GM19463 (cell line): ENCODE measurements around the gene TIMP3.

Experiments used
- ATAC-seq: cut with Tn5 transposase; IDR thresholded peaks from one replicate; pipeline ENCODE4 v1.9.1; 2021; ENCODE audit warnings: mild to moderate bottlenecking, moderate library complexity; ENCODE audit not compliant: unreplicated experiment

TIMP3 gene

DNA sequence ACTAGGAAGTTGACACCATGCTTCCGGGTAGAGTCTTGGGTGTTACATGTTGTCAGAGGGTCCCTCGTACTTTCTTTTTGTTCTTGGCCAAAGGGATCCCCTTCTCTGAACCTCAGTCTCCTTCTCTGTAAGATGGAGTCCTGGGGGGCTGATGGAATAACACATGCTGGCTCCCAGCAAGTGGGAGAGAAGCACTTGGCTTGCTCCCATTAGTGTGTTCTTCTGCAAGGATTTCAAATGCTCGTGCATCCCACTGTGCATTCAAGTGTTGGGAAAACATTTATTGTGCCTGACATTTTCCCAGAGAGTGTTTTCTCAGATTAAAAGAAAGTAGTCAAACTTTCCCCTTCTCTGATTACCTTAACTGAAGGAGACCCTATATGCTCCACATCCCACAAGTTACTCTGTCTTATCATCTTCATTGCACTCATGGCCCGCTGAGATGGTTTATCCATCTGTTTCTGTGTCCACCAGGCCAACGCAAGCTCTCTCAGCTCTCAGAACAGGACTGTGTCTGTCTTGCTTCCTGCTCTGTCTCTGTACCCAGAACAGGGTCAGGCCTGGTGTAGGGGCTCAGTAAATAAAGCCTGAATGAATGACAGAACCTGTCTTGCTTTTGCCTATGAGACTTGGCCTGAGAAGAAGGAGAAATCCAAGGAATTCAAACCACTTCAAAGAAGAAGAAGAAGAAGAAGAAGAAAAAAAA, 16.0 kb upstream of the TIMP3 start:
- ATAC-seq = no peak

DNA sequence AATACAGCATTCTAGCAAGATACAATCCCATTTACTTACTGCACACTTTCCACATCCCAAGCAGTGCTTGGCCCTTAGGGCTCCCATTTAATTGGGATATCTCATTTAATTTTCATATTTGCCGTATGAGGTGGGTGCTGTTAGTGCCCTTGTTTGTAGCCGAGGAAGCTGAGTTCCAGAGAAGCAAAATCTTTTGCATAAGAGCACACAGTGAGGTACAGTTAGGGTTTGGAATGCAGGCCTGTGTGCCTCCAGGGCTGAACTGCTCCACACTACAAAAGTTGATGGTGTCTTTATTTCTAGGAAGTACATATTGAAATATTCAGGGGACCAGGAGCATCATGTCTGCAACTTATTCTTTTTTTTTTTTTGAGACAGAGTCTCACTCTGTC, 15.5 kb upstream of the TIMP3 start:
- no peak for ATAC-seq

DNA sequence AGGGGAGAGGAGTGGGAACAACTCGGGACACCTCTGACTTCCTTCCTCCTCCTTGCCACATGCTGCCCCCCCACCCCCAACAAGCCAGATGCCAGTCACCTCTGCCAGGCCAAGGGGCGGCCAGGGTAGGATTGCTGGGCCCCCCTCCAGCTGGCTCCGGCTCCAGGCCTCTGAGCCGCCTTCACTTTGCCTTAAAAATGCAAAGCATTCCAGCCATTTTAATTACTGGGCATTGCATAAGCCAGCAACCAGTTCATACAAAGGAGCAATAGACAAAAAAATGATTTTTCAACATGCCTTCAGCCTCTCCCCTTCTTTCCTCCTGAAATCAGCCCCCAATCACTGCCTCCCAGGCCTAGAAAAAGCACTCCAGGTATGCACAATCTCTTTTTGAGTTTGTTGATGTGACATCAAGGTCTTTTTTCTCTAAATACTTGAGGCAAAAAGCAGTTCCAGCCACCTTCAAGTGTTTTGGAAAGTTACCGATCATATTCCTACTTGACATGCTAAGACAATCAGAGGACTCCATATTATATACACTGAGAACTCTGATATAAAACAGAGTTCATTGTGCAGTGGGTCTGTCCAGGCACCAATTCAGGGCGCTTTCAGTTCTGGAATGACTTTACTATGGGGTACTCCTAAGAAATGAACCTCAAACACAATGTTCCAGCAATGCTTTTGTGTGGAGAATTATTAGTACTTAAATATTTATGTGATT, 12.4 kb upstream of the TIMP3 start:
- ATAC-seq = no peak

DNA sequence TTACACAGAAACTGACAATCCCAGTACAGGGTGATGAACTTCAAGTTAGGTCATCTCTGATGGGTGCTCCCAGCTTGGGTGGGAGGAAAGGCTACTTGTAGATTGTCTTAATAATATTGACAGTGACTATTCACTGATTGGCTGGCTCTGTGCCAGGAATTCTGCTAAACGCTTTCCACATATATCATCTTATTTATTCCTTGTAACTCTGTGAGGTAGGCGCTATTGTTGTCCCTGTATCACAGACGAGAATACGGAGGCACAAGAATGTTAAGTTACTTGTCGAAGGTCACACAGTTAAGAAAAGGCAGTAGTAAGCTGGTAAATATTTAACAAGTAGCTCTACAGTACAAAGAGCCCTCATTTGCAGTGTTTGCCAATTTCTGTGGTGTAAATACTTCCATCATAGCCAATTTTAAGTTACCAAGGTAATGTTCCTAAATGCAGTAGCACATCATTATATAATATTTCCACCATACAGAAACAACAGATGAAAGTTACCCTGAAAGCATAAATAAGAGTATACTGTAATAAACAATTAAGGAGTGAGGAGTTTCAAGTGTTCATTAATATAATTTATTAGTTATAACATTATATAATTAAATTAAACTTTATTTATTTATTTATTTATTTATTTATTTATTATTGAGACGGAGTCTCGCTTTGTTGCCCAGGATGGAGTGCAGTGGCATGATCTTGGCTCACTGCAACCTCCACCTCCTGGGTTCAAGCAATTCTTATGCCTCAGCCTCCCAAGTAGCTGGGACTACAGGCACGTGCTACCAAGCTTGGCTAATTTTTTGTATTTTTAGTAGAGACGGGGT, 11.5 kb upstream of the TIMP3 start:
- ATAC-seq = no peak

DNA sequence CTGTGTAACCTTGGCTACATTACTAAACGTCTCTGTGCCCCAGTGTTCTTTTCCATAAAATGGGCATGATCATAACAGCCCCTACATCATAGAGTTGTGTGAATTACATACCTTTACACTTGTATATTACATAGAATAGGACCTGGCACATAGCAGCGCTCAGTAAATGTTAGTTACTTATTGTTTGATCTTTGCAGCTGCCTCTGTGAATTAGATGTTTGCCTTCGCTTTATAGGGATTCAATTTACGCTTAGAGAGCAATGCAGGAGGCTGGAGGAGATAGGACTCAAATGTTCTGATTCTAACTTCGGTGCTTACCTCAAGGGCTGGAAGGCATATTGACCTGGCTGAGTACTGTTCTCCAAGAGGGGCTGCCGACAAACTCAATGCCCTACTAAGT, 10.4 kb upstream of the TIMP3 start:
- ATAC-seq = no peak

DNA sequence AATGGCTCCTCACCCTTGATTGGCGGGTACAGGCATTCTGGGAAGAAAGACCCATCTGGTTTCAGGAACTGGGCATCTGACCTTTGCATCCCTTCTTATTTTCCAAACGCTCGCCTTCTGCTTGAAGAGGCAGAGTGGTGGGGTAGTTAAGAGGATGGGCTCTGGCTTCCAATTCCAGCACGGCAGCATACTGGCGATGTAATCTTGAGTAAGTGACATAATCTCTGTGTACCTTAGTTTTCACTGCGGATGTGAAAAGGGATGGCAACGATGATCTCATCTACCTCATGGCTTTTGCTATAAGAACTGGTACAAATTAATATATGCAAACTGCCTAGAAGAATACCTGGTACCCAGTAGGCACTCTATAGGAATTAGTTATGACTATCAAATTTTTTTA, 10.0 kb upstream of the TIMP3 start:
- no peak for ATAC-seq

DNA sequence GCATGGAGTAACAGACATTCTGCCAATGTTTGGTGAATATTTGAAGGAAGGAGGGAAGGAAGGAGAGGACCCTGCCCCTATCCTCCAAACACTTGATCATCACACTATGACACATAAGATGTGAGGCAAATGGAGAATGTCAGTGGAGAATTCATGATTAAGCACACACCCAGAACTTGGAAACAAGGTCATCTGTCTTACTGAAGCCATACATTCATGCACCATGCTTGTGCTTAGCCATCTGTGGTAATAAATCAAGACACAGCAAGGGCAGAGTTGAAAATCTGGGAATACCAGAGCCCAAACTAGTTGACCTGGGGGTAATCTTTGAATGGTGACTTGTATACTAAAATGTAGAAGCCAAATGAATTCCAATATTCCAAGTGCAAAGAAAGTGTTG, 7.9 kb upstream of the TIMP3 start:
- ATAC-seq = no peak

DNA sequence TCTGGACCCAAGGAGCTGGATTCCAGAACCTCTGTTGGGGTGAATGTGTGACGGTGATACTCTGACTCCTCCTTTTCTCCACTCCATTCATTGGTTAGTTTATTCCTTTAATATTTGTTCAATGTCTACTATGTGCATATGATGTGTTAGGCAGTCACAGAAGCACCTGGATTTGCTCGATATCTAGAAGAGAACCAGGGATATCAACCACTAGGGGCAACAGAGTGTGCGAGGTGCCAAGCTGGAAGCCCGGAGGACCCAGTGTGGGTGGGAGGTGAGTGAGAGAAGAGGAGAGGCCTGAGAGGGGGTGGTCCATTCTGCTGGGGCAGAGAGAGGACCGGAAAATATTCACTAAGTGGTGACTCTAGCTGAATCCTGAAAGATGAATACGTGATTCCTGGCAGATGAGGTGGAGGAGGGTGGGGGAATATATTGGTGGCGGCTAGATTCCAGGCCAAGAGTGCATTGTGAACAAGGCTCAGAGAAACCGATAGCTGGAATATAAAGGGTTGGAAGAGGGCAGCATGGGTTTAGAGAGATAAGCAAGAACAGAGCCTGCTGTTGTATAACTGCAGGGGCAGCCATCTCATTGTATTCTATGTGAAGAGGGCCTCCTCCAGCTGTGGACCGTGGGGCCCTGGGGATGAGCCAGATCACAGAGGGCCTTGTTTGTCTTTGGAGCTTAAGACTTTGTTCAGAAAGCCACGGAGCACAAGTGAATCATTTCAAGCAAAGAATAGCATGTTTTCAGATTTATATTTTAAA, 6.9 kb upstream of the TIMP3 start:
- no peak for ATAC-seq

DNA sequence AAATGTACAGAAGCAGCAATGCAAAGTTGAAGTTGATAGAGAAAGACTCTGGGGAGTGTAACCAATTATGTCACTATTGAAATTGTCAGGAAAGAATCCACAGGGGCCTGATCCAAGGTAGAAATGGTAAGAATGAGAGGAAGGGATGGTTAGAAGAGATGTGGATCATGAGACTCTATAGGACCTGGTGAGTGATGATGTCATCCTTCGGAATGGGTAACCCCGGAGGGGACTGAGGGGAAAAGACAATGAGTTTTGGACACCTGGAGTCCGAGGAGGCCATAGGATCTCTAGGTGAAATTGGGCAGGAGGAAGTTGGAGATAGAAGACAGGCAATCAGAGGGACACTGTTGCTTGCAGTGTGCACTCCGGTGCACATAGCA, 6.3 kb upstream of the TIMP3 start:
- no peak for ATAC-seq

DNA sequence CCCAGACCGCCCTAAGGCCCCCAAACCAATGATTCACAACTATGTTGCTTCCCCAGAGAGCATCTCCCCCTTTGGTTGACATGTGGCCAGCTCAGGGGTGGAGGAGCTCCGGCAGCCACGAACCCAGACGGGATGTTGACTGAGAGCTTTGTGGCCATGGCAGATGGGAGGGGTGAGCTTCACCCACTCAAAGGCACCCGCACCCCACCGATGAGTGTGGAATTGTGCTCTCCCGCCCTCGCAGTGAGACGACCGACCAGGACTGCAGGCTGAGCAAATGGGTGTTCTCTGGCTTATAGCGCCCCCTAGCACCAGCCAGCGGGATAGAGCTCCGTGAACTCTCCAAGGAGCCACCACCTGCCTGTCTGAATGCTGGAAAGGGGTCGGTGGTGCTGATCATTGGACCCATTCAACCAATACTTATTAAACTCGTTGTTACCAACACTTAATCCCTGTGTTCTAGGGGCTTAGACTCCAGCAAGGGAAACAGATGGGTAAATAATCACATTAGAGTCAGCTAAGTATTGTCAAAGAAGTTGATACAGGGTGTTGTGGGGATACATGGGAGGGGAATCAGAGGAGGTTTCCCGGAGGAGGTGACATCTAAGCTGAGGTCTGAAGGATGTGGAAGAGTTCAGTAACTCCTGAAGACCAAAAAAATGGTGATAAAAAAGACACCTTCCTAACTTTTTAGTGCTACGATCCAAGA, 4.5 kb upstream of the TIMP3 start:
- no peak for ATAC-seq

DNA sequence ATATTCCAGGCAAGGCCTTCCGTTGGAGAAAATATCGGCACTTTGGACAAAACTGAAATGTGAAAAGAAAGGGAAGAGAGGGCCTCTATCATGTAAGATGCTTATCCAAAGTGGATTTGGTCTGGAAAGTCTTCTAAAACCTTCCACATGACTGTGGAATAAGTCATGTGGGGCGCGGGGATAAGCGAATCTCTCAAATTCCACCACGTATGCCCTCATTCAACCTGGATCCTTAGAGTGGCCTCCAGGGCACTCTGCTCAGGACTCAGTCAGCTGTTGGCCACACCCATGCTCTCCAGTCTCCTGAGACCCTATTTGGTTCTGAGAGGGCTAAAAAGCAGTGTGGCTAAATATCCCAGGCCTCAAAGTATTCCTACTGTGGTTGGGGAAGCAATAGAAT, 2.0 kb upstream of the TIMP3 start:
- ATAC-seq = no peak

DNA sequence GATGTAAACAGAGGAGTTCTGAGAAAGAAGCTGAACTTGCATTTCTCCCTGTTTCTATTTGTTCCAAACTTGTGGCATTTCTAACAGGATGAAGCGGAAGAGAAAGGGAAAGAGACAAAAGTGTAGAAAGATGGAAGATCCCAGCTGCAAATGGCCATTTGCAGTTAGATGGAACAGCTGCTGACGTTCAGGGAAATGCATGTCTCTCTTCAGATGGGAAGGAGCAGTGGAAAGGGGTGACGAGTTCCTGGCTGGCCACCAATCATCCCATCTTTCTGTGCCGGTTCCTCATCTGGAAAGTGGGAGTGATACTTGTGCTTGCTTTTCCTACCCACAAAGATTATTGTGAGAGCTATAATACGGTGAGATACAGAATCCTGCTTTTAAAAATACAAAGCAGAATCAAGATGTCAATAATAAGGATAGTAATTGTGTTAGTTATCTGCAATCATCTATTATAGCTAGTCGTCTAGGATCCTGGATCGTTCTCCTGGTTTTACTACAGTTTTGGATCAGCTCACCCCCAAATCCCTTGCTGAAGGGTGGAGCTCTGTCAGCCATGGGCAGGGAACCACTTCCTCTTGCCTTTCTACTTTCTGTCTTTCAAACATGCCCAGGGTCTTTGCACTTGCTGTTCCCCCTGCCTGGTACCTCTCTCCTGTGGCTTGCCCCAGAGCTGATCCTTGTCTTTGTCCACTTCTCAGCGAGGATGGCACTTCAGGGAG, 1.2 kb upstream of the TIMP3 start:
- ATAC-seq = no peak

DNA sequence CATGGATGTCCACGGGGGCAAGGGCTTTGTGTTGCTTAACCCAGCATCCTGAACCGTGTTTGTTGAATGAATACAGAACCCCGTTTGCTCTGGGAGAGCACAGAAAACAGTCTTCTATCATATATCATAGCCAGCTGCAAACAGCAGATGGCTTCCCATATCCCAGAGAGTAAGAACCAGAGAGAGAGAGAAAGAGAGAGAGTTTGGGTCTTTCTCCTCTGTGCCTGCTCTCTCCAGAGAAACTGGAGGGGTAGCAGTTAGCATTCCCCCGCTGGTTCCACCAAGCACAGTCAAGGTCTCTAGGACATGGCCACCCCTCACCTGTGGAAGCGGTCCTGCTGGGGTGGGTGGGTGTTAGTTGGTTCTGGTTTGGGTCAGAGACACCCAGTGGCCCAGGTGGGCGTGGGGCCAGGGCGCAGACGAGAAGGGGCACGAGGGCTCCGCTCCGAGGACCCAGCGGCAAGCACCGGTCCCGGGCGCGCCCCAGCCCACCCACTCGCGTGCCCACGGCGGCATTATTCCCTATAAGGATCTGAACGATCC, 440 bp upstream of the TIMP3 start:
- no peak for ATAC-seq

DNA sequence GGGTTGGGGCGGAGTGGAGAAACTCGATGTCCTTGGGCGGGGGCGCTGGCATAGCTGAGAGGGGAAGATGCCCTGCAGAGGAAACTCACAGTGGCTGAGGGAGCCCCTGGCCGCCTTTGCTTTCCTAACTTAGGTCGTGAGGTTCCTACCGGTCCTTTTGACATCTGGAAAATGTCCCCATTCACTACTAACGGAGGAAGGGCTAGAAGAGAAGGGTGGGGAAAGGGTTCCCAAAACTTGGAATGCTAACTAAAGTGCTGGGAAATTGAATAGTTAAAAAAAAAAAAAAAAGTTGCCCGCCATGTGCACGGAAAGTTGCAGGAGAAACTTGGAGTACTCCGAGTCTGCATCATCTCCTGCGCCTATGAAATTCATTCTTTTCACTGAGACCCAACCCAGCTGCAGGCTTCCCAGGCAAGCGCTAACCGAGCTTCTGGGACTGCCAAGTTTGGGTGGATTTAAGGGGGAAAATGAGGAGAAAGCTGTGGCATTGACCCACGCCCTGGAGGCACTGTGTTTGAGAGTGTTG, 796 bp downstream of the TIMP3 start:
- no peak for ATAC-seq

DNA sequence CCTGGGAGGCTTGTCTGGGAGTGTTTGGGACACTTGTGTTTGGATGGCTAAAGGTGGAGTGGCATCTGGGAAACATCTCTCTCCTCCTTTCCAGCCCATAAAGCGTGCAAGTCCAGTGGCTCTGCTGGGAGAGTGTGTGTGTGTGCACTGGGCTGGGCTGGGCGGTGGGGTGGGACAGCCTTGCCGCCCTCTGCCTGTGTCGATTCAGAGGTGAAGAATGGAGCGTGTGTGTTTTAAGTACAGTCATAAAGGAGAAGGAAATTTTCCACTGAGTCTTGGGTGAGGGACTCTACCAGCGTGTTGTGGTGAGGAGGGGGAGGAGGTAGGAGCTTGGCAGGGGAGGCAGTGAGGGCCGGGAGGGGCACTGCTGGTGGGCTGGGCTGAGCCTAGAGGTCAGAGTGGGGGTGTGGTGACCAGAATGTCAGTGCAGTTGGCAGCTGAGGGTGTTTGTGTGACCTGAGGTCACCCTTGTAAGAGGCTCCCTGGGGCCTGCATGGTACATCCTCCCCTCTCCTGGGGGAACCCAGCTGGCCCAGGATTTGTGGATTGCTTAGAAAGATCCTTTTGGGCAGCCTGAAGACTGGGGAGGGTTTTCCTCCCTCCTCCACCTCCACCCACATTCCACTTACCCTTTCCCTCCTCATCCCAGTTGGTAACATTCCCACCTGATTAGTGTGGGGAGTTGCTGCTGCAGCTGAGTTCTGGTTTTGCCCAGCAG, 1.7 kb downstream of the TIMP3 start:
- ATAC-seq = no peak

DNA sequence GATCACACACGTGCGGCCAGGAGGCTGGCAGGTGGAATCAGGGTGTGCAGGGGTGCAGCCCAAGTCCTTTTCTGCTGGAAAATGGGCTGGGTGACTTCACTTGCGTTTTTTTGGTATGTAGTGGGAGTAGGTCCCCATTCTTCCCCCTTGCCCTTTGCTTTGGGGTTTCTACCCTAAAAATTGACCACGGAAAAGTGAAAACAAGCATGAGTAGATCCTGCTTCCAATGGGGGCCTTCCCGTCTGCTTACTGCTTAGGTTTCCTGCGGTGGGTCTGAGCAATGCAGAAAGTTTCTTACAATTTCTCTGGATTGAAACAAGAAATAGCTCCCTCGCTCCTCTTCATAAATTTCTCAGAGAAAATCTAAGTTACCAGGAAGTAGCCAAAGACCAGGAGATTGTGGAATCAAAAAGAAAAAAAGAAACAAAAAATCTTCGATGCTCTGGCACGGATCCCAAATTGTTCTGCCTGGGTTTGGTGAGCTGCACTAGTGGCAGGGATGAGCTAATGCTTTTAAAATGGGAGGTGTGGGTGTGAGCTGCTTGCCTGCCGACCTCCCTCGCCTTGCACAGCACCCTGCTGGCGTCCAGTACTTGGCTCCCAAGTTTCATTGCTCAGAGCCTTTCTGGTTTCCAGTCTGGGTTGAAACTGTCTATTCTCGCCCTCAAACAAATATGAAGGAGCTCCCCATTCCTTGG, 2.4 kb downstream of the TIMP3 start:
- no peak for ATAC-seq

DNA sequence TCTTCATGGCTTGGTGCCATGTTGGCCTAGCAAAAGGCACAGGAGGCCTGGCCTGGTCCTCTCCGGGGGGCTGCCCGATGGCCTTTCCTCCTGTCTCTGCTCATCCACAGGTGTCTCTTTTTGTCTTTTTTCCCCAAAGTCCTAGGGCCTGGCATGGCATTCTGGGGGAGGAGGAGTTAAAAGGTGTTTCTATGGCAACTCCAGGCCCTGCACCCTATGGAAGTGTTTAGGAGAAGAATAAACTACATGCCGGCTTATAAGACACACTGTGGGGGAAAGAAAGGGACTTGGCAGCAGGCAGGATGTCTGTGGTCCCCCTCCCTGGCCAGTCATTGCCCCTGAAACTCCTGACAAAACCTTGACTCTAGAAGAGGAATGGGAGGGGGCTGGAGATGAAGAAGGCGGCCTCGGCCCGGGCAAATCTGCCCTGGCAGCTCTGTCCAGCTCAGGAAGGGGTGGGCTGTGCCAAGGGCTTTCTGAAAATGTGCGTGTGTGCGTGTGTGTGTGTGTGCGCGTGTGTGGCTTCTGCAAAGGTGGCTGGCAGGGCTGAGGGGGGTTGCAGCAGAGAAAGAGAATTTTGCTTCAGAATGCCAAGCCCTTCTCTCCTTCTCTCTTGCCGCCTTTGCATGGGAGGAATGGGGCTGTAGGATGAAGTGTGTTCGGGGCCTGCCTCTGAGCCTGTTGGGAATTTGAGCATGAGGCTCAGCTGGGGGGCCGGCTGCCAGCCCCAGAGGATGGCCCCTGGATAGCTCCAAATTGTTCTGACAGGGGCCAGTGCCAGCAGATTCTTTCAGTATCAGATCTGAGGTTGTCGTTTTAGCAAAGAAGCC, 3.2 kb downstream of the TIMP3 start:
- ATAC-seq = no peak
